Measurements from ENCODE around the gene RHOB.
"Not testable (repeated sequence)": the region's sequence is repeated elsewhere in the genome, so short reads cannot be mapped to it uniquely, and the experiment has no call there.

Gene RHOB

GRCh38 chr2:20446917-20447436 lies at the start of gene RHOB:
TSS of gene RHOB (plus strand) at chr2:20447074. CDS start at chr2:20447466, 392 bp downstream.
- DNase-seq (ENCODE audit: low read depth in 3 of 3), result peak; percentile 69 to 82 (median 82)

DNA sequence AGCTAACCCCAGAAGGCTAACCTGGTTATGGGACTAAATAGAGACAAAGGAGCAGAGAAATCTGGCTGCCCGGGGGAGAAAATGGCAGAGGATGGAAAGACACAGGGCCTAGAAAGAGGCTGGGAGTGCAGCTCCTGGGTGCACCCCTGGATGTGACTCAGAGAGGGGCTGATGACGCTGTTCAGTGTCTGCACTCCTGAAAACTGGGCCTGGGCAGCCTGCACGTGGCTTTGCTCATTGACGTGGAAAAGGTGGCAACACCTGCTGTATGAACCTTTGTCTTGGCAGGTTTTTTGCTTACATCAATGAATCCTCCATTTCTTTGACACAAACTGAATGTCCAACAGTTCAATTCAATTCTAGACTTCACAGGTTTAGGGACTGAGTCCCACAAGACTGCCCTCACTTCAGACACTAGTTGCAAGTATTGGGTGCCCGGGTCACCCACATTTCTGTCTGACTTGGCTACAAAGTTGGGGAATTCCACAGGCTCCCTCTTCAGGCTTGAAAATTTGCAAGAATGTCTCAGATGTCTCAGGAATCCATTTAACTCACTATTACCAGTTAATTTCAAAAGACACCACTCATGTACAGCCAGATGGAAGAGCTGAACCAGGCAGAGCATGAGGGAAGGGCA lies 48.9 kb upstream of the RHOB start:
- DNase-seq (ENCODE audit: low read depth in 3 of 3), result no peak

DNA sequence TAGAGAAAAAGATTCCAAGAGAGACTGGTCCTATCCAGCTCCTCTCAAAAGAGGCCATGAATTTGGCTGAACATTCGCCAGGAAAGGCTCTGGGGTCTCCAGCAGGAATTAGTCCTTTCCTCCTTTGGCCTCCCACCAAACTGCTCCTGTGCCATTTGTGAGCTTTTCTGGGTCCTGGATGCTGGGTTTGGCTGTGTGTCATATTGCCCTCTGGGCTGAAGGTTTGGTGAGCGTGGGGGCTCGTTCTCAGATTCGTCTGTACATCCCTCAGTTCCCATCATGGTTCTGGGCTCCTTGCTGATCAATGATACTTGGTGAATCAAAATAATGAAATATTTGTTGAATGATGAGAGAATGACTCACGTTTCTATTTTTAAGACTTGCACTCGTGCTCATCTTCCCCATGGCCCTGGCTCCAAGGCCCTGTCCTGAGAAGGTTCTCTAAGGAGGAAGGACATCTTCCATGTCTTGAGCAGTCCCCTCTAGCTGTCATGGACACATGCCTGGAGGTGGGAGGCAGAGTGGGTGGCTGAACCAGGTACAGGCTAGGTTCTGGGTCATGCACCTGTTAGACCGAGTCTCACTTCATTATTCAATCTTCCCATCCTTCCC lies 47.8 kb upstream of the RHOB start:
- DNase-seq (ENCODE audit: low read depth in 3 of 3), result no peak

GRCh38 chr2:20400306-20400705 lies 46.6 kb upstream of the RHOB start:
- DNase-seq (ENCODE audit: low read depth in 3 of 3), result no peak

GRCh38 chr2:20400787-20401488 lies 45.9 kb upstream of the RHOB start:
- DNase-seq (ENCODE audit: low read depth in 3 of 3), result no peak

DNA sequence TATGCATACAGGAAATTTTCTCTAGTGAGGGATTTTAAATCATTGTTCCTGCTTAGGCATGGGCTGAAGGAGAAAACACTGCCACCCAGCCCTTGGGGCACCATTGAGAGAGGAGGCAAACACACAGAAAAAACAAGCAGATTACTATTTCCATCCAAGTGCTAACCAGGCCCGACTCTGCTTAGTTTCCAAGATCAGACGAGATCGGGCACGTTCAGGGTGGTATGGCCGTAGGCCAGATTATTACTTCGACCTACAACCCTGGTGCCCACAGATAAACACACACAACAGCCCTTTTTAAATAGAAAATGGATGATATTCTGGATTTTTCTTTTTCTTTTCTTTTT lies 45.4 kb upstream of the RHOB start:
- DNase-seq (ENCODE audit: low read depth in 3 of 3), result no peak

DNA sequence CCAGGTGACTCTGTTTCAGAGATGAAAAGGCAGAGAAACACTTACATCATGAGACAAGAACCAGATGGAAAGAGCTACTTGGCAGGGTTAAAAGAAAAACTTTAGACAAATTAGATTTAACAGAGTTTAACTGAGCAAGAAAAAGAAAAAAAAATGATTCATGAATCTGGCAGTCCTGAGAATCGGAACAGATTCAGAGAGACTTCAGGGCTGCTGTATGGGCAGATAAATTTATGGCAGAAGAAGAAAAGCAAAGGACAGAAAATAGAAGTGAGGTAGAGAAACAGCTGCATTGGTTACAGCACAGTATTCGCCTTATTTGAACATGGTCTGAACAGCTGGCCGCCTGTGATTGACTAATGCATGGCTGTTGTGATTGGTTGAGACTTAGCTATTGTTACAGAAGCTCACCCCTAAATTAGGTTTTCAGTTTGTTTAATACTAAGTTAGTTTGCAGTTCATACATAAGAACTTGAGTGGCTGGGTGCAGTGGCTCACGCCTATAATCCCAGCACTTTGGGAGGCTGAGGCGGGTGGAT lies 43.0 kb upstream of the RHOB start:
- DNase-seq (ENCODE audit: low read depth in 3 of 3), result no peak

GRCh38 chr2:20404950-20405349 lies 41.9 kb upstream of the RHOB start:
- no peak for DNase-seq (ENCODE audit: low read depth in 3 of 3)

GRCh38 chr2:20409039-20409438 lies 37.8 kb upstream of the RHOB start:
- no peak for DNase-seq (ENCODE audit: low read depth in 3 of 3)

GRCh38 chr2:20410556-20411277 lies 36.2 kb upstream of the RHOB start:
- DNase-seq (ENCODE audit: low read depth in 3 of 3), result no peak

- peak; percentile 49 to 55 (median 50) for DNase-seq (ENCODE audit: low read depth in 3 of 3)
These were observed 35.4 kb upstream of the RHOB start for GRCh38 chr2:20411361-20411894.

- no peak for DNase-seq (ENCODE audit: low read depth in 3 of 3)
These were observed 32.1 kb upstream of the RHOB start for GRCh38 chr2:20414806-20415205.

DNA sequence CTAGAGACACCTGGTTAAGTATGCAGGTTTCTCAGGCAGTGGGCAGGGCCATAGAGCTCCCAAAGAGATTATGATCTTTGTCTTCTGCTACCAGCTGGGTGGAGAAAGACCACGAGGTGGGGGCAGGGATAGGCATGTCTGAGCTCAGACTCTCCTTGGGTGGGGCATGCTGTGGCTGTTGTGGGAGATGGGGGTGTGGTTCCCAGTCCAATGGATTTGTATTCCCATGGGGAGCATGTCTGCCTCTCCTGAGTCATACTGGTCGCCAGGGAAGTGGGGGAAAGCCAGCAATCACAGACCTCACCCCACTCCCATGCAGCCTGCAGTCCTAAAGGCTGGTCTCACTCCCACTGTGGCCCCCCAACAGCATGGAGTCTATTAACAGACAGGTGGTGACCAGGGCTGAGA lies 31.4 kb upstream of the RHOB start:
- DNase-seq (ENCODE audit: low read depth in 3 of 3), result no peak

- DNase-seq (ENCODE audit: low read depth in 3 of 3), result no peak
These were observed 30.2 kb upstream of the RHOB start for GRCh38 chr2:20416723-20417122.

GRCh38 chr2:20417230-20417821 lies 29.5 kb upstream of the RHOB start:
- not testable (repeated sequence) for DNase-seq (ENCODE audit: low read depth in 3 of 3)

- DNase-seq (ENCODE audit: low read depth in 3 of 3), result no peak
These were observed 28.4 kb upstream of the RHOB start for GRCh38 chr2:20418519-20418918.

GRCh38 chr2:20419007-20419576 lies 27.8 kb upstream of the RHOB start:
- no peak for DNase-seq (ENCODE audit: low read depth in 3 of 3)

DNA sequence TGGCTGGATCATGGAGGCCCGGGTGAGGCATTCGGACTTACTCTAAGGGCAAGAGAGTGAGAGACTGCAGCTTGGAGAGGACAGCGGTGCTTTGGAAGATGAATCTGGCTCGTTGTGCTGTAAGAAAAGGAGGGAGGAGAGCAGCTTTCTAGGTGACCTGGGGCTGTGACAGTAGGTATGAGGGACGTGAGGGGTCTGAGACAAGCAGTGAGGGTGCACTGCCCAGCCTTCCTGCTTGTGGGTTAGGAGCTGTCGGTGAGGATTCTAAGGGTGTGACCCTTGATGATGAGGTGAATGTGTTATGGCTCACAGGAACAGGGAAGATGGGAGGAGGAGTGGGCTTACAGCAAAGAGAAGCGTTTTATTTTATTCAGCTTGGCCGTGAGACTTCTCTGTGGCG lies 27.1 kb upstream of the RHOB start:
- DNase-seq (ENCODE audit: low read depth in 3 of 3), result no peak

DNA sequence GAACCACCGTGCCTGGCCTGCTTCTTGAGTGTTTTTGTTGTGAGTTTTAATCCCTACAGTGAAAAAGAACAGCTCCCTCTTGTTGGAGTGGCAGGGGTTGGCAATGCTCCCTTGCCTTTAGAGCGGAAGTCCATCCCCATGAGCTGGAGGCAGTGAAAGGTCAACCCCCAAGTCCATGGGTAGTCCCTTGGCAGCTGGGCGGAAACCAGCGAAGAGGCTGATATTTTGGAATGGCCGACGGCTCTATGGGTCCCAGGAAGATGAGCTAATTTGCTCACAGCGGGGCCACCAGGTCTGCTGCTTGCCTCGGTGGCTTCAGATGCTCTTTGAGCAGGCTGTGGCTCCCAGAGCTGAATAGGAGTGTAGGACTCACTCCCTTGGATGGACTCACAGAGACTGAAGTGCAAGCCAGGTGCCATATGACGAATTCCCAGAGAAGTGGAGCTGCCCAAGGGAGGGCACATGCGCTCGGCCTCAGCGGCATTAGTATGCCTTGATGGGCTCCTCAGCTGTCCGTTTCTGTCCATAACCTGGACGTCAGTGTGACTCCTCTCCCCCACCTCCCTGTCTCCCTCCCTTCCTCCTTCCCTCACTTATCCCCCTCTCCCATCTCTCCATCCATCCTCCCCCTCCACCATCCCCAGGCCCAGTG lies 25.4 kb upstream of the RHOB start:
- DNase-seq (ENCODE audit: low read depth in 3 of 3), result no peak

DNA sequence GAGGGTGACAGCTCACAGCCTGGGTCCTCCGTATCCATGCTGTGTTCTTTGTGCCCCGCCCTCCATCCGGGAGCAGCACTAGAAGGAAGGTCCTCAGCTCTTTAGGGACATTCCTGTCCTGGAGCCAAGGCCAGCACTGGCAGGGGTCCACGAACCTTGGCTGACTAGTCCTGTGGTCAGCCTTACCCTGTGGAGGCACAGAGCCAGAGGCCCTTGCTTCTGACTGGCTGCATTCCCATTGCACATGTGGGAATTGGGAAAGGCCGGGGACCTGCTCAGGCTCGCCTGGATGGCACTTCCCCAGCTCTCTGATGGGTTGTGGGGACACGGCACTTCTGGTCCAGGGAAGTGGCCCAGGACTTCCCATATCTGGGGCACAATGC lies 24.9 kb upstream of the RHOB start:
- DNase-seq (ENCODE audit: low read depth in 3 of 3), result no peak

All from stimulated activated CD4-positive, alpha-beta T cell treated with anti-CD3 and anti-CD28 coated beads, TNF-alpha, amount 100 ng/mL, for 4 hours (primary cell).